MM.1S (cell line): Measurements from ENCODE around the gene CRY2.
A peak's percentile ranks its signal among the peaks of the same experiment; 100 is the strongest.

Experiments
- DNase-seq: peaks from one replicate; pipeline ENCODE4 v3.0.0-alpha.2; 2015
- H2AFZ ChIP-seq: fragments of 300-600 bp; sonication (generic); 2 replicates; pipeline ENCODE4 v1.6.0; 2016; ENCODE audit warnings: antibody characterized with exemption, low read length
- H3F3A ChIP-seq: fragments of 300-600 bp; sonication (generic); 2 replicates; pipeline ENCODE4 v1.6.1; 2016; ENCODE audit warnings: mild to moderate bottlenecking, antibody characterized with exemption, low read length, moderate library complexity, mixed read lengths; ENCODE audit not compliant: insufficient read depth
- H3K27ac ChIP-seq: fragments of 300-600 bp; sonication (generic); 2 replicates; pipeline ENCODE4 v1.5.1; 2016; ENCODE audit warnings: mild to moderate bottlenecking, low read length
- H3K27me3 ChIP-seq: fragments of 300-600 bp; sonication (generic); replicated peaks from 2 replicates; pipeline ENCODE4 v1.6.0; 2016; ENCODE audit warnings: low read length; ENCODE audit not compliant: insufficient read depth
- H3K36me3 ChIP-seq: fragments of 300-600 bp; sonication (generic); replicated peaks from 2 replicates; pipeline ENCODE4 v1.6.1; 2016; ENCODE audit warnings: mild to moderate bottlenecking, low read length, mixed read lengths; ENCODE audit not compliant: insufficient read depth
- H3K4me1 ChIP-seq: fragments of 300-600 bp; sonication (generic); 2 replicates; pipeline ENCODE4 v1.6.1; 2016; ENCODE audit warnings: low read length, mixed read lengths
- H3K4me2 ChIP-seq: fragments of 300-600 bp; sonication (generic); 2 replicates; pipeline ENCODE4 v1.6.0; 2016; ENCODE audit warnings: low read depth, low read length
- H3K4me3 ChIP-seq: fragments of 300-600 bp; sonication (generic); 2 replicates; pipeline ENCODE4 v1.5.1; 2016; ENCODE audit warnings: low read length, mixed read lengths
- H3K79me2 ChIP-seq: fragments of 300-600 bp; sonication (generic); 2 replicates; pipeline ENCODE4 v1.6.1; 2016; ENCODE audit warnings: mixed run types, low read length, mixed read lengths
- H3K9ac ChIP-seq: fragments of 300-600 bp; sonication (generic); 2 replicates; pipeline ENCODE4 v1.6.1; 2016; ENCODE audit warnings: low read length, mixed read lengths
- H3K9me2 ChIP-seq: fragments of 300-600 bp; sonication (generic); replicated peaks from 2 replicates; pipeline ENCODE4 v1.6.1; 2016; ENCODE audit warnings: mild to moderate bottlenecking, low read length, mixed read lengths; ENCODE audit not compliant: insufficient read depth
- H3K9me3 ChIP-seq: fragments of 300-600 bp; sonication (generic); replicated peaks from 2 replicates; pipeline ENCODE4 v1.6.1; 2016; ENCODE audit warnings: mild to moderate bottlenecking, low read length, mixed read lengths; ENCODE audit not compliant: insufficient read depth
- H4K20me1 ChIP-seq: fragments of 300-600 bp; sonication (generic); 2 replicates; pipeline ENCODE4 v1.6.1; 2016; ENCODE audit warnings: mild to moderate bottlenecking, low read length, moderate library complexity, mixed read lengths; ENCODE audit not compliant: insufficient read depth
- CTCF ChIP-seq: fragments of 300-600 bp; sonication (generic); IDR thresholded peaks from 2 replicates; pipeline ENCODE4 v1.5.1; 2016; ENCODE audit warnings: antibody characterized with exemption, low read length, mixed read lengths
- EZH2 ChIP-seq: fragments of 300-600 bp; sonication (generic); optimal IDR thresholded peaks from 2 replicates; pipeline ENCODE3; 2017; ENCODE audit warnings: low read depth, mild to moderate bottlenecking, antibody characterized with exemption, low read length, mixed read lengths
- EZH2phosphoT487 ChIP-seq: fragments of 300-600 bp; sonication (generic); IDR thresholded peaks from 2 replicates; pipeline ENCODE4 v1.6.1; 2018; ENCODE audit warnings: antibody characterized with exemption, low read length

The CRY2 gene

GRCh38 chr11:45848654-45849081, 1.4 kb downstream of the CRY2 start:
- 0 out of 2 replicates have a peak, but pooled peaks cover 2% of the 10 kb centered on the region for H4K20me1 ChIP-seq
- peaks cover 48% of the 10 kb centered on the region for H3K79me2 ChIP-seq
- peak overlapping the region; percentile 95; the same call in 1 of the 2 replicates for H3K9ac ChIP-seq
- no peaks in the 10 kb centered on the region for H3K9me2 ChIP-seq
- no peaks in the 10 kb centered on the region for H3K36me3 ChIP-seq
- H3K27me3 ChIP-seq: no peaks in the 10 kb centered on the region
- H3K27ac ChIP-seq: no peak overlapping the region
- H3F3A ChIP-seq: peaks cover 27% of the 10 kb centered on the region
- no peak overlapping the region for H2AFZ ChIP-seq
- H3K4me3 ChIP-seq: peak overlapping the region; percentile 97
- H3K4me1 ChIP-seq: peaks cover 53% of the 10 kb centered on the region
- TF ChIP-seq EZH2: no peak
- TF ChIP-seq EZH2phosphoT487: no peak
- no peak for TF ChIP-seq CTCF
- DNase-seq: no peak
- H3K4me2 ChIP-seq: peak overlapping the region; percentile 91
- H3K9me3 ChIP-seq: no peaks in the 10 kb centered on the region

DNA sequence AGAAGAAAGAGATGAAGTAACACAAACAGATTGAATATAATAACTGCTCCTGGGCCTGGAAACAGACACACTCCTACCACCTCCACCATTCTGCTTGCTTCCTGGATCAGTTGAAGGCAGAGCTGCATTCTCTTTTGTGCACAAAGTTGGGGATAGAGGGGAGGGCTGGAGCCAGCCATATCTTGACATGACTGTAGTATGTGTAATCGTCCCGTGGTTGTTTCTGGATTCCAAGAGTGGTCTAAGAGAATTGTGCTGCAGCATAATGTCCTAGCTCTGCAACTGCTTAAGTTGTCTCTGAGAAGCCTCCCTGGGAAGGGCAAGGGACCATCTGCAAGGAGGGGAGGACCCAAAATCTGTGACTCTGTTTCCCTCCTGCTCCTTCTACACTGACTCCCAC, 3.2 kb downstream of the CRY2 start:
- no peak for DNase-seq
- Histone ChIP-seq H3F3A (peaks cover 27% of the 10 kb centered on the region), H3K9me2 (no peaks in the 10 kb centered on the region), H3K4me3 (no peak overlapping the region), H3K9me3 (no peaks in the 10 kb centered on the region), H3K27me3 (no peaks in the 10 kb centered on the region), H3K4me1 (peaks cover 54% of the 10 kb centered on the region), H3K4me2 (no peak overlapping the region), H4K20me1 (0 out of 2 replicates have a peak, but pooled peaks cover 3% of the 10 kb centered on the region), H3K36me3 (no peaks in the 10 kb centered on the region), H2AFZ (no peak overlapping the region), H3K27ac (no peak overlapping the region), H3K79me2 (peaks cover 66% of the 10 kb centered on the region), H3K9ac (no peak overlapping the region)
- TF ChIP-seq EZH2phosphoT487 (no peak), CTCF (no peak), EZH2 (no peak)

DNA sequence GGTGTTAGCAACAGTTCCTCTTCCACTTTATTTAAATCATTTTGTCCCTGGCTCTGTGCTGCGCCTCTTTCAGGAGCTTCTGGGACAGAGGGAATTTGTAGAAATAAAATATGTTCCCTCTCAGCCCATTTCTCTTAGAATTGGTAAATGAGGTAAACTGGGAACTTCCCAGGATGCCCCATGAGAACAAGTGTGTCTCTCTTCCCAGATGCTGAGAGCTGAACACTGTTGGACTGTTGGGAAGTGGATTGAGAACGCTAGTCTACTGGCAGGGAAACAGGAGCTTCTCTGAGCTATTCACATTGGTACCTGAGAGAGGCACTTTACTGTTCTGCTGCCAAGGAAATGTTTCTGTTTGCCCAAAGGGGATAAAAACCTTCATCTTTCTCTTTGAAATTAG, 4.0 kb downstream of the CRY2 start:
- Histone ChIP-seq H3F3A (peaks cover 27% of the 10 kb centered on the region), H3K9ac (no peak overlapping the region), H3K9me3 (no peaks in the 10 kb centered on the region), H3K27me3 (no peaks in the 10 kb centered on the region), H3K4me3 (no peak overlapping the region), H4K20me1 (0 out of 2 replicates have a peak, but pooled peaks cover 3% of the 10 kb centered on the region), H3K9me2 (no peaks in the 10 kb centered on the region), H2AFZ (no peak overlapping the region), H3K4me1 (peaks cover 54% of the 10 kb centered on the region), H3K79me2 (peaks cover 74% of the 10 kb centered on the region), H3K27ac (no peak overlapping the region), H3K36me3 (no peaks in the 10 kb centered on the region), H3K4me2 (0 out of 2 replicates have a peak overlapping the region, but pooled peaks have one; percentile 6)
- TF ChIP-seq CTCF (no peak), EZH2phosphoT487 (no peak), EZH2 (no peak)
- no peak for DNase-seq
